NB4 (cell line): Measurements from ENCODE around the gene C2orf68.

ENCODE experiments used
- CTCF ChIP-seq: IDR thresholded peaks from one replicate; pipeline ENCODE4 v1.5.1; 2012; ENCODE audit warnings: low read depth, low read length
- MAX ChIP-seq: IDR thresholded peaks from 2 replicates; pipeline ENCODE4 v1.6.1; 2011; ENCODE audit warnings: low read depth, low read length
- POLR2A ChIP-seq: IDR thresholded peaks from 2 replicates; pipeline ENCODE4 v1.6.1; 2011; ENCODE audit warnings: mild to moderate bottlenecking; ENCODE audit not compliant: insufficient read length; ENCODE audit errors: extremely low read depth

- no peak for TF ChIP-seq CTCF
- TF ChIP-seq MAX, result no peak
- no peak for TF ChIP-seq POLR2A
Measured at GRCh38 chr2:85588645-85589044, 23.2 kb downstream of the C2orf68 start.
